PFSK-1 (cell line): ENCODE results near the gene DCBLD1.

Experiments used
- FOXP2 ChIP-seq: optimal IDR thresholded peaks from 2 replicates; pipeline ENCODE3; 2011; ENCODE audit warnings: borderline replicate concordance, control low read depth, inconsistent platforms; ENCODE audit not compliant: insufficient read depth; ENCODE audit errors: extremely low read length, extremely low read depth
- POLR2AphosphoS5 ChIP-seq: IDR thresholded peaks from 2 replicates; pipeline ENCODE4 v1.6.1; 2012; ENCODE audit warnings: low read depth, mild to moderate bottlenecking, control low read depth, low read length, moderate library complexity
- SIN3A ChIP-seq: IDR thresholded peaks from 2 replicates; pipeline ENCODE4 v1.6.1; 2012; ENCODE audit warnings: mild to moderate bottlenecking, low read length, moderate library complexity, borderline replicate concordance; ENCODE audit not compliant: insufficient read depth
- TAF1 ChIP-seq: IDR thresholded peaks from 2 replicates; pipeline ENCODE4 v1.6.1; 2012; ENCODE audit warnings: low read length, control low read depth, borderline replicate concordance; ENCODE audit not compliant: insufficient read depth
- TF ChIP-seq, protein P1 (sequence below), 2 experiments: IDR thresholded peaks; 2 replicates each; pipeline versions ENCODE4 v1.6.1 to v1.8.0; 2011 to 2012; ENCODE audit warnings: low read depth in 2 of 2, low read length in 2 of 2, control low read depth in 1 of 2, inconsistent platforms in 1 of 2, mild to moderate bottlenecking in 1 of 2, moderate library complexity in 1 of 2; ENCODE audit not compliant: insufficient read depth in 1 of 2

The DCBLD1 gene

DNA sequence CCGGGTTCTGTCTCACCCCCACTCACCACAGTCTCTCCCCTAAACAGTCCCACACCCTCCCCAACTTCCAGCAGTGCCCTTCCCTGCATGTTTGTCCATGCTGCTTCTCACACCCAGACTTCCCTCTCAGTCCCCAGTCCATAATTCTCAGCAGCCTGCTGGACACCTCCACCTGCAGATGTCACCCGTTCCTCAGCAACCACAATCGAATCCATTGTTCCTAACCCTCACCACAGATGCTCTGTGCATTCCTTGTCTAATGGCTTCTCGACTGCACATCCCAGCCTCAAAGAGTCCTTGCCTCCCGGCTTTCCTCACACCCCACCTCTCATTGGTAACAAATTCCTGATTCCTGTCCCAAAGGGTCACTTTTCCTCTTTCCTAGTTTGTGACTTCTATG is 64.2 kb downstream of the DCBLD1 start:
- TF ChIP-seq POLR2AphosphoS5 (no peak), FOXP2 (no peak), TAF1 (no peak), SIN3A (no peak)
- TF ChIP-seq, protein P1, sequence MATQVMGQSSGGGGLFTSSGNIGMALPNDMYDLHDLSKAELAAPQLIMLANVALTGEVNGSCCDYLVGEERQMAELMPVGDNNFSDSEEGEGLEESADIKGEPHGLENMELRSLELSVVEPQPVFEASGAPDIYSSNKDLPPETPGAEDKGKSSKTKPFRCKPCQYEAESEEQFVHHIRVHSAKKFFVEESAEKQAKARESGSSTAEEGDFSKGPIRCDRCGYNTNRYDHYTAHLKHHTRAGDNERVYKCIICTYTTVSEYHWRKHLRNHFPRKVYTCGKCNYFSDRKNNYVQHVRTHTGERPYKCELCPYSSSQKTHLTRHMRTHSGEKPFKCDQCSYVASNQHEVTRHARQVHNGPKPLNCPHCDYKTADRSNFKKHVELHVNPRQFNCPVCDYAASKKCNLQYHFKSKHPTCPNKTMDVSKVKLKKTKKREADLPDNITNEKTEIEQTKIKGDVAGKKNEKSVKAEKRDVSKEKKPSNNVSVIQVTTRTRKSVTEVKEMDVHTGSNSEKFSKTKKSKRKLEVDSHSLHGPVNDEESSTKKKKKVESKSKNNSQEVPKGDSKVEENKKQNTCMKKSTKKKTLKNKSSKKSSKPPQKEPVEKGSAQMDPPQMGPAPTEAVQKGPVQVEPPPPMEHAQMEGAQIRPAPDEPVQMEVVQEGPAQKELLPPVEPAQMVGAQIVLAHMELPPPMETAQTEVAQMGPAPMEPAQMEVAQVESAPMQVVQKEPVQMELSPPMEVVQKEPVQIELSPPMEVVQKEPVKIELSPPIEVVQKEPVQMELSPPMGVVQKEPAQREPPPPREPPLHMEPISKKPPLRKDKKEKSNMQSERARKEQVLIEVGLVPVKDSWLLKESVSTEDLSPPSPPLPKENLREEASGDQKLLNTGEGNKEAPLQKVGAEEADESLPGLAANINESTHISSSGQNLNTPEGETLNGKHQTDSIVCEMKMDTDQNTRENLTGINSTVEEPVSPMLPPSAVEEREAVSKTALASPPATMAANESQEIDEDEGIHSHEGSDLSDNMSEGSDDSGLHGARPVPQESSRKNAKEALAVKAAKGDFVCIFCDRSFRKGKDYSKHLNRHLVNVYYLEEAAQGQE (IDR thresholded peaks at IDR 0.05; ENCODE audit: insufficient read depth in 1 of 2, low read depth in 2 of 2, low read length in 2 of 2): no peak

DNA sequence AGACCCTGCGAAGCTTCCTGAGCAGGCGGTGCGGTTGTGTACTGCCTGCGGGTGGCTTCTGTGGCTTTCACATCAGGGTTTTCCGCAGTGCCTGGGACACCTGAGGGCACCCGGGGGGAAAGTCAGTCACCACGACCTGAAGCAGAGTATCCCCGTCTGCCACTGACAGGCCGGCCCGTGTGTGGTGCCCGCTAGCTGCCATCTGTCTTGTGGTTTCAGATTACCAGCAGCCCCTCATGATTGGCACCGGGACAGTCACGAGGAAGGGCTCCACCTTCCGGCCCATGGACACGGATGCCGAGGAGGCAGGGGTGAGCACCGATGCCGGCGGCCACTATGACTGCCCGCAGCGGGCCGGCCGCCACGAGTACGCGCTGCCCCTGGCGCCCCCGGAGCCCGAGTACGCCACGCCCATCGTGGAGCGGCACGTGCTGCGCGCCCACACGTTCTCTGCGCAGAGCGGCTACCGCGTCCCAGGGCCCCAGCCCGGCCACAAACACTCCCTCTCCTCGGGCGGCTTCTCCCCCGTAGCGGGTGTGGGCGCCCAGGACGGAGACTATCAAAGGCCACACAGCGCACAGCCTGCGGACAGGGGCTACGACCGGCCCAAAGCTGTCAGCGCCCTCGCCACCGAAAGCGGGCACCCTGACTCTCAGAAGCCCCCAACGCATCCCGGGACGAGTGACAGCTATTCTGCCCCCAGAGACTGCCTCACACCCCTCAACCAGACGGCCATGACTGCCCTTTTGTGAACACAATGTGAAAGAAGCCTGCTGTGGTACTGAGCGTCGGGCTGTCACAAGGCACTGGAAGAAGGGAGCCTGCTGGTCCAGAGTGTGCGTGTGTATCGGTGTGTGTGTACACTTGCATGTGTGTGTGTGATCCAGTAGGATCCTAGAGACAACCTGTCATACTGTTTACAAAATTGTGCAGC is 65.5 kb downstream of the DCBLD1 start:
- TF ChIP-seq, protein P1 (IDR thresholded peaks at IDR 0.05; ENCODE audit: insufficient read depth in 1 of 2, low read depth in 2 of 2, low read length in 2 of 2): no peak
- TF ChIP-seq FOXP2: no peak
- TF ChIP-seq TAF1: no peak
- TF ChIP-seq POLR2AphosphoS5: no peak
- TF ChIP-seq SIN3A: no peak

DNA sequence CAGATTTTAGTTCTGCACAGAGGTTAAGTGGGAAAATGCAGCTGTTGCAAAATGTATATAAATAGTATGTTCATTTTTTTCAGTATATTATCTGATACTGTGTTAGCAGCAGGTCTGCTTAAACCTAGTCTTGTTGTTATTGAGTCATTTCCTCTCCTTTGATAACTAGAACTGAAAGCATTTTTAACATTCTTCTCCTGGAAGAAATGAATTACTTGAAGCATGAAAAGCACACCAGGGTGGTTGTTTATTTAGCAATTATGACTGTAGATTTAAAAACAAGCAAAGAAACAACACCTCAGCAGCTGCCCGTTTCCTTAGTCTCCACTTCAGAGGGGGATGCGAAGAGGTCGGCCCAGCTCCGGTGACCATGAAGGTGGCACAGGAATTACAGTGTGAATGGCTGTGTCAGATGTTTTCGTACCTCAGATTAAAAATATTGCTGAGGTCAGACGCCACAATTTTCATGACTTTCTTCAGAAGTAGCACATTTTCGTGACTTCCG is 66.4 kb downstream of the DCBLD1 start:
- TF ChIP-seq, protein P1 (IDR thresholded peaks at IDR 0.05; ENCODE audit: insufficient read depth in 1 of 2, low read depth in 2 of 2, low read length in 2 of 2): no peak

DNA sequence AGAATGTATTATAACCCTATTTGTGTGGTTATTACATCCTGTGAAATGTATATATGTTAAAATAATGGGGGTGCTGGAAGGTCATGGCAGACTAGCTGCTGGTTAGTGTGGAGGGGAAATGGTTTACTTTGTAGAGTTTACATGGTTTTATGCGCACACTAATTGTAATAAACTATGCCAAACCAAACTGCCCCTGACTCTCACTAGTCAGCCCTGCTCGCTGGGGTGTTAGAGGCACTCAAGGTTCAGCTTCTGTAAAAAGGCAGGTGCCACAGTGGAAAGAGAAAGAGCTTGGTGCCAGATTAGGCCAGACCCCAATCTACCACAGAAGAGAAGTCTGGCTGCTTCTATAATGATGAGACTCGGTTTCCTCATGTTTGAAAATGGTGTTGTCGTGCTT is 67.1 kb downstream of the DCBLD1 start:
- TF ChIP-seq FOXP2 (no peak), POLR2AphosphoS5 (no peak), SIN3A (no peak)
- TF ChIP-seq, protein P1 (IDR thresholded peaks at IDR 0.05; ENCODE audit: insufficient read depth in 1 of 2, low read depth in 2 of 2, low read length in 2 of 2): no peak
